Naive thymus-derived CD4-positive, alpha-beta T cell (primary cell): Measurements from ENCODE around the gene TM9SF4. TPM values are rescaled to one million over a fixed set of nuclear protein-coding genes. Genes with fewer than 3 reads are reported as not detected.
"Not testable (repeated sequence)": the region's sequence is repeated elsewhere in the genome, so short reads cannot be mapped to it uniquely, and the experiment has no call there.

Source experiments
- ATAC-seq: fragments of 150-1000 bp; cut with Tn5 transposase; 2 replicates; pipeline ENCODE4 v1.10.0; 2021; ENCODE audit warnings: mild to moderate bottlenecking, moderate library complexity
- CTCF ChIA-PET: fragments of 350-600 bp; sonication (Branson Sonifier 250); formaldehyde crosslinking; loops from one replicate; lab custom pipeline; 2021; ENCODE audit warnings: antibody characterized with exemption; lab: Charles Lee
- POLR2A ChIA-PET: fragments of 350-600 bp; sonication (Branson Sonifier 250); formaldehyde crosslinking; loops from one replicate; lab custom pipeline; 2021; ENCODE audit warnings: antibody characterized with exemption, inconsistent platforms; lab: Charles Lee
- DNase-seq, 9 donors: peaks; one replicate each; pipeline versions ENCODE4 v3.0.0 to v3.0.0-alpha.2; 2020 to 2022; ENCODE audit warnings: mixed read lengths in 1 of 9
- H3K27ac ChIP-seq: one replicate; pipeline ENCODE4 v1.7.0; 2013; ENCODE audit warnings: mild to moderate bottlenecking, low read depth, low read length, moderate library complexity
- H3K27me3 ChIP-seq, 2 donors: one replicate each; pipeline ENCODE4 v1.7.0; 2013; ENCODE audit warnings: low read length in 2 of 2, mild to moderate bottlenecking in 2 of 2, moderate library complexity in 2 of 2; ENCODE audit not compliant: control insufficient read depth in 2 of 2, insufficient read depth in 2 of 2
- H3K36me3 ChIP-seq, 3 experiments: 1 replicate in 2 of 3; 2 replicates in 1 of 3; pipeline ENCODE4 v1.7.0; 2013; ENCODE audit warnings: low read length in 3 of 3, mild to moderate bottlenecking in 3 of 3, moderate library complexity in 1 of 3; ENCODE audit not compliant: insufficient read depth in 3 of 3, control insufficient read depth in 2 of 3
- H3K4me1 ChIP-seq, 2 donors: one replicate each; pipeline ENCODE4 v1.7.0; 2013; ENCODE audit warnings: low read length in 2 of 2, mild to moderate bottlenecking in 2 of 2, moderate library complexity in 1 of 2; ENCODE audit not compliant: control insufficient read depth in 2 of 2, insufficient read depth in 2 of 2
- H3K4me3 ChIP-seq: 2 replicates; pipeline ENCODE4 v1.7.0; 2013; ENCODE audit warnings: mild to moderate bottlenecking, low read length
- H3K9me3 ChIP-seq, 3 experiments: 1 replicate in 2 of 3; 2 replicates in 1 of 3; pipeline ENCODE4 v1.7.0; 2013; ENCODE audit warnings: low read length in 3 of 3; ENCODE audit not compliant: control insufficient read depth in 2 of 3
- H3K27ac Mint-ChIP-seq, 9 donors: one replicate each; pipeline ENCODE4 v1.8.0; 2020 to 2022; ENCODE audit warnings: mixed read lengths in 9 of 9, mild to moderate bottlenecking in 8 of 9, moderate library complexity in 5 of 9, inconsistent platforms in 2 of 9
- H3K27me3 Mint-ChIP-seq, 5 donors: one replicate each; pipeline ENCODE4 v1.8.0; 2021 to 2022; ENCODE audit warnings: mixed read lengths in 5 of 5, mild to moderate bottlenecking in 1 of 5
- H3K36me3 Mint-ChIP-seq, 5 donors: one replicate each; pipeline ENCODE4 v1.8.0; 2020 to 2022; ENCODE audit warnings: mixed read lengths in 5 of 5, mild to moderate bottlenecking in 3 of 5, inconsistent platforms in 1 of 5
- H3K4me1 Mint-ChIP-seq, 7 donors: one replicate each; pipeline ENCODE4 v1.8.0; 2020 to 2022; ENCODE audit warnings: mixed read lengths in 7 of 7, mild to moderate bottlenecking in 3 of 7, inconsistent platforms in 1 of 7
- H3K4me3 Mint-ChIP-seq, 10 donors: one replicate each; pipeline ENCODE4 v1.8.0; 2020 to 2022; ENCODE audit warnings: mild to moderate bottlenecking in 10 of 10, mixed read lengths in 10 of 10, moderate library complexity in 6 of 10, inconsistent platforms in 2 of 10
- H3K9me3 Mint-ChIP-seq, 11 donors: one replicate each; pipeline ENCODE4 v1.8.0; 2020 to 2022; ENCODE audit warnings: mixed read lengths in 11 of 11, mild to moderate bottlenecking in 4 of 11, inconsistent platforms in 1 of 11, moderate library complexity in 1 of 11
- intact Hi-C, 2 donors: fragments of 100-400 bp; cut with micrococcal nuclease; formaldehyde crosslinking; loops; one replicate each; pipeline ENCODE4 v1.15.1; 2023
- polyA plus RNA-seq, 2 donors: library from polyadenylated mRNA; unstranded; fragments of 300-500 nt; fragmentation: Illumina TruSeq; gene quantifications; one replicate each; pipeline ENCODE4 v1.2.3, GENCODE V29; 2021
- total RNA-seq, 6 experiments: library from RNA in 5 of 6; stranded (reverse) in 5 of 6; gene quantifications; 1 replicate in 5 of 6; 2 replicates in 1 of 6; pipeline ENCODE4 v1.2.3 and lab custom pipeline; 2021 to 2026

TM9SF4 gene
- total and polyA plus RNA-seq, 7 experiments from 2014 or later, result 31.2 to 61.0 (median 41.5) TPM

- ATAC-seq (no peak), DNase-seq (no peak)
- ChIA-PET CTCF (no interaction called here), POLR2A (interaction anchor here (0.7 kb wide), 1 partner anchor 263 kb away, joined by 4 read pairs; no protein-coding TSS in a partner anchor)
- Mint-ChIP-seq H3K4me1 (peaks cover 44 to 86% (median 72%) of the 10 kb centered on the region in 7 donors), H3K9me3 (no peaks in the 10 kb centered on the region), H3K27ac (no peak overlapping the region), H3K27me3 (no peaks in the 10 kb centered on the region), H3K4me3 (peak overlapping the region in 3 of 10 donors; percentile 2 to 37 (median 4)), H3K36me3 (peaks cover 4 to 7% (median 6%) of the 10 kb centered on the region in 5 donors)
- intact Hi-C loops, result no loop called here
- peaks cover 0 to 11% (median 0%) of the 10 kb centered on the region in 3 experiments for H3K36me3 ChIP-seq
- H3K4me3 ChIP-seq, result no peak overlapping the region
- H3K9me3 ChIP-seq, result no peaks in the 10 kb centered on the region
- H3K4me1 ChIP-seq, result peaks cover 7 to 8% of the 10 kb centered on the region in 2 donors
- H3K27ac ChIP-seq, result no peak overlapping the region
- no peaks in the 10 kb centered on the region for H3K27me3 ChIP-seq
These were observed 5.8 kb downstream of the TM9SF4 start for GRCh38 chr20:32115211-32115767.

GRCh38 chr20:32116079-32116521 lies 6.6 kb downstream of the TM9SF4 start:
- H3K27me3 ChIP-seq, result no peaks in the 10 kb centered on the region
- intact Hi-C loops, result no loop called here
- H3K27ac ChIP-seq, result no peak overlapping the region
- ChIA-PET CTCF (no interaction called here), POLR2A (interaction anchor here (0.6 kb wide), 1 partner anchor 594 kb away, joined by 3 read pairs; no protein-coding TSS in a partner anchor)
- ATAC-seq (no peak), DNase-seq (no peak)
- H3K27ac Mint-ChIP-seq, result no peak overlapping the region
- H3K9me3 ChIP-seq, result no peaks in the 10 kb centered on the region
- no peaks in the 10 kb centered on the region for H3K27me3 Mint-ChIP-seq
- peak overlapping the region in 2 of 10 donors; percentile 5 to 7 for H3K4me3 Mint-ChIP-seq
- peaks cover 4 to 7% (median 6%) of the 10 kb centered on the region in 5 donors for H3K36me3 Mint-ChIP-seq
- H3K4me3 ChIP-seq, result no peak overlapping the region
- peaks cover 0 to 11% (median 0%) of the 10 kb centered on the region in 3 experiments for H3K36me3 ChIP-seq
- H3K4me1 ChIP-seq, result peaks cover 0 to under 1% of the 10 kb centered on the region in 2 donors
- H3K4me1 Mint-ChIP-seq, result peaks cover 40 to 83% (median 68%) of the 10 kb centered on the region in 7 donors
- no peaks in the 10 kb centered on the region for H3K9me3 Mint-ChIP-seq

- H3K4me3 Mint-ChIP-seq, DNase-seq, H3K9me3 ChIP-seq, CTCF ChIA-PET, H3K4me3 ChIP-seq, H3K27me3 Mint-ChIP-seq, H3K27ac ChIP-seq, intact Hi-C loops, H3K9me3 Mint-ChIP-seq, POLR2A ChIA-PET, ATAC-seq, H3K4me1 ChIP-seq, H3K36me3 Mint-ChIP-seq, H3K27me3 ChIP-seq: not testable (repeated sequence)
- H3K4me1 Mint-ChIP-seq, result peaks cover 35 to 76% (median 61%) of the 10 kb centered on the region in 7 donors
- H3K27ac Mint-ChIP-seq, result peak overlapping the region in 1 of 9 donors; percentile 32
- peaks cover 0 to 11% (median 0%) of the 10 kb centered on the region in 3 experiments for H3K36me3 ChIP-seq
These were observed 7.3 kb downstream of the TM9SF4 start for GRCh38 chr20:32116796-32117195.

- H3K36me3 ChIP-seq, result peaks cover 0 to 11% (median 0%) of the 10 kb centered on the region in 3 experiments
- DNase-seq, H3K27me3 ChIP-seq, H3K4me3 Mint-ChIP-seq, H3K36me3 Mint-ChIP-seq, intact Hi-C loops, H3K4me1 ChIP-seq, H3K27me3 Mint-ChIP-seq, H3K4me3 ChIP-seq, ATAC-seq, H3K27ac ChIP-seq, H3K9me3 ChIP-seq, H3K9me3 Mint-ChIP-seq, H3K27ac Mint-ChIP-seq: not testable (repeated sequence)
- H3K4me1 Mint-ChIP-seq, result peaks cover 27 to 67% (median 46%) of the 10 kb centered on the region in 7 donors
- POLR2A ChIA-PET, result interaction anchor here (0.6 to 1.2 kb wide), 3 partner anchors 10 to 470 kb away, joined by 3 to 5 read pairs (median 5); no protein-coding TSS in a partner anchor
- CTCF ChIA-PET, result interaction anchor here (1.2 kb wide), 1 partner anchor 39 kb away, joined by 4 read pairs; no protein-coding TSS in a partner anchor
These were observed 8.9 kb downstream of the TM9SF4 start for GRCh38 chr20:32118427-32118826.

GRCh38 chr20:32119734-32120133 lies 10.2 kb downstream of the TM9SF4 start:
- Histone ChIP-seq H3K9me3 (no peaks in the 10 kb centered on the region), H3K36me3 (peaks cover 0 to 8% (median 0%) of the 10 kb centered on the region in 3 experiments), H3K4me3 (no peak overlapping the region), H3K4me1 (no peaks in the 10 kb centered on the region), H3K27me3 (no peaks in the 10 kb centered on the region), H3K27ac (no peak overlapping the region)
- ChIA-PET CTCF (no interaction called here), POLR2A (no interaction called here)
- ATAC-seq (no peak), DNase-seq (no peak)
- no peak overlapping the region for H3K4me3 Mint-ChIP-seq
- no peaks in the 10 kb centered on the region for H3K27me3 Mint-ChIP-seq
- peaks cover 20 to 58% (median 36%) of the 10 kb centered on the region in 7 donors for H3K4me1 Mint-ChIP-seq
- H3K36me3 Mint-ChIP-seq, result peaks cover 4 to 13% (median 10%) of the 10 kb centered on the region in 5 donors
- intact Hi-C loops, result no loop called here
- peaks cover 0 to 1% (median 0%) of the 10 kb centered on the region in 11 donors for H3K9me3 Mint-ChIP-seq
- no peak overlapping the region for H3K27ac Mint-ChIP-seq

- H3K4me1 ChIP-seq, CTCF ChIA-PET, H3K27me3 Mint-ChIP-seq, H3K9me3 Mint-ChIP-seq, POLR2A ChIA-PET, H3K4me3 Mint-ChIP-seq, intact Hi-C loops, ATAC-seq, H3K36me3 ChIP-seq, H3K27ac Mint-ChIP-seq, DNase-seq, H3K4me3 ChIP-seq, H3K27ac ChIP-seq, H3K9me3 ChIP-seq, H3K27me3 ChIP-seq: not testable (repeated sequence)
- Mint-ChIP-seq H3K4me1 (peaks cover 6 to 45% (median 18%) of the 10 kb centered on the region in 7 donors), H3K36me3 (peaks cover 0 to 15% (median 8%) of the 10 kb centered on the region in 5 donors)
These were observed 12.4 kb downstream of the TM9SF4 start for GRCh38 chr20:32121908-32122307.
